ENCODE results near the gene TMEM266.
"Not testable (repeated sequence)": the region's sequence is repeated elsewhere in the genome, so short reads cannot be mapped to it uniquely, and the experiment has no call there.

Gene TMEM266, protein sequence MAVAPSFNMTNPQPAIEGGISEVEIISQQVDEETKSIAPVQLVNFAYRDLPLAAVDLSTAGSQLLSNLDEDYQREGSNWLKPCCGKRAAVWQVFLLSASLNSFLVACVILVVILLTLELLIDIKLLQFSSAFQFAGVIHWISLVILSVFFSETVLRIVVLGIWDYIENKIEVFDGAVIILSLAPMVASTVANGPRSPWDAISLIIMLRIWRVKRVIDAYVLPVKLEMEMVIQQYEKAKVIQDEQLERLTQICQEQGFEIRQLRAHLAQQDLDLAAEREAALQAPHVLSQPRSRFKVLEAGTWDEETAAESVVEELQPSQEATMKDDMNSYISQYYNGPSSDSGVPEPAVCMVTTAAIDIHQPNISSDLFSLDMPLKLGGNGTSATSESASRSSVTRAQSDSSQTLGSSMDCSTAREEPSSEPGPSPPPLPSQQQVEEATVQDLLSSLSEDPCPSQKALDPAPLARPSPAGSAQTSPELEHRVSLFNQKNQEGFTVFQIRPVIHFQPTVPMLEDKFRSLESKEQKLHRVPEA

DNA sequence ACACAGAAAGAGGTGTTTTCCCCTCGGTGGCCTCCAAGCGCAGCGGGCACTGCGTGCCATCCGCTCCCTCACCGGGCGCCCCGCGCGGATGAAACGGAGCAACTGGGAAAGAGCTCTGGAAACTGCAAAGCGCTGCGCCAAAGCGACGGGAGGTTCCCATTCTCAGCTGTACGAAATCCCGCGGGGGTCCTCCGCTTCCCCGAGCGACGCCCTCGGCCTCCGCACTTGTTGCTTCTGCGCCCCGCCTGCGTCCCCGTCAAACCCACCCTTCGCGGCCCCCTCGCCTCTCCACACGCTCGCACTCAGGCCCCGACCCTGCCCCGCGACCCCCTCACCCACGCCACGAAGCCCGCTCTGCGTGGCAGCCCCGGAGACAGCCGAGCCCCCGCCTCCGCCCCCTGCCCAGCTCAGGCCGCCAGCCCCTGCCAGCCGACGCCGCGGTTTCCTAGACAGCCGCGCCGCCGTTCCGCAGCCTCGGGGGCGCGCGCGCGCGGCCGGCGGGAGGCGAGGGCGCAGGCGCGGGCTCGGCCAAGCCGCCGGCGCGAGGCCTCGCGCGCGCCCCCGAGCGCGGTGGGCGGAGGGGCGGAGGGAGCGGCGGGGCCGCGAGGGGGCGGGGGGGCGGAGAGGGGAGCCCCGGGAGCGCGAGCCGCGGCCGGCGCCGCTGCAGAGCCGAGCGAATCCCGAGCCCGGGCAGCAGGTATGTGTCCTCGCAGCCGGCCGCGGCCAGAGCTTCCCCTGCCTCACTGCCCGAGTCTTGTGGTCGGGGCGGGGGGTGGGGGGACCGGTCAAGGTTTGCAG, at the start of gene TMEM266:
Gene TMEM266 (plus strand): TSS at position 666 of the 798 bp plus-strand sequence. CDS start 74,279 bp downstream, outside the sequence.
- DNase-seq, result peak in 24 of 56 donors; percentile 8 to 66 (median 40)

DNA sequence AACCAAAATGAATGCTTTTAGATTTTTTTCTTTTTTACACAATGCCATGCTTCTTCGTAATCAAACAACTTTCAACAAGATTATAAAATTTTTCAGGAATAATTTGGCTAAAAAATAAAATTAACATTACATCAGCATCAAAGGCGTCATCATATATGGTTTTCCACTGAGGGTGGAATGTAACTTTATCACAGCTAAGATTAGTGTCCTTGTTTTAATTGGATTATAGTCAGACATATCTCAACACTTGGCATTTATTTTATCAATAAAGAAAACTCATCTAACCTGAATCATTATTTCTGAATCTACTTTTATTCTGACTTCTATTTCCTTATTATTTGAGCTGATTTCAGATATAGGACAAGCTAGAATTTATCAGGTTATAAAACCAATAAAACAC, 49.2 kb upstream of the TMEM266 start:
- DNase-seq, result no peak

DNA sequence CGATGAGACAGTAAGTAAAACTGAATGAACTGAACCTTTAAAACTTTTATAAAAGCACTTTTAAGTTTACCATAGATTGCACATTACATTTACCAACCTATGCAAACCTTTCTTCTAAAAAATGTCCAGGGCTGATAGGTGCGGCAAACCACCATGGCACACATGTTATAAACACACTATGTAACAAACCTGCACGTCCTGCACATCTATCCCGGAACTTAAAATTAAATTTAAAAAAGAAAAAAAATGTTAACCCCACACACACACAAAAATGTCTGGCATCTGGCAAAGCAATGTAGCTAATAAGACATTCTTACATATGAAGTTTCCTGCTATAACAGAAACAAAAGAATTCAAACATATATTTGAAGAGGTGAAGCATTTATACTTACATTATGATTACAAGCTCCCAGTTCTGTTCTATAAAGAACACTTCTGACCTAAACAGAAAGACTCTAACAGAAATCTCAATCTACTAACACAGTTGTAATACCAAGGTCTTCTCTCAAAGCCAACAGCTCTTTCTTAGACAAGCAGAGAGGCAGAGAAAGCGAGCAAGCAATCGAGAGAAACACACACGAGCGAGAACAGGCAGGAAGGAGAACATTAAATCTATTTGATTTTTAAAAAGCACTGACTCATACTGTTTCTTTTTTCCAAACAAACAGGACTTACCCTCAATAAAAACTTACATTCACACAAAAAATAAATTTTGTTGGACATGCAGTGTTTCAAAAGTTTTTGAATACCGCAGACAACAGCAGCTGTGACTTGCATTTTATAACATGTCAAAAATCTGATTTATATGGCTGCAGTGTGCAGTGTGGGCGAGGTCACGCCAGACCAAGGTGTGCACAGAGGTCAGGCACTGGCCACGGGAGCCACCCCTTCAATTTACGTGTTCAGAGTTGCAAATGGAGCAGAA, 47.9 kb upstream of the TMEM266 start, which contains the start of gene NRG4:
Gene NRG4 (minus strand): TSS at position 798 of the 925 bp plus-strand sequence. CDS start 1,194 bp downstream, outside the sequence.
- no peak for DNase-seq

DNA sequence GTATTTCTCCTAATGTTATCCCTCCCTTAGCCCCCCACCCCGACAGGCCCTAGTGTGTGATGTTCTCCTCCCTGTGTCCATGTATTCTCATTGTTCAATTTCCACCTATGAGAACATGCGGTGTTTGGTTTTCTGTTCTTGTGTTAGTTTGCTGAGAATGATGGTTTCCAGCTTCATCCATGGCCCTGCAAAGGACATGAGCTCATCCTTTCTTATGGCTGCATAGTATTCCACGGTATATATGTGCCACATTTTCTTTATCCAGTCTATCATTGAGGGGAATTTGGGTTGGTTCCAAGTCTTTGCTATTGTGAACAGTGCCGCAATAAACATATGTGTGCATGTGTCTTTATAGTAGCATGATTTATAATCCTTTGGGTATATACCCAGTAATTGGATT, 46.3 kb upstream of the TMEM266 start:
- not testable (repeated sequence) for DNase-seq

DNA sequence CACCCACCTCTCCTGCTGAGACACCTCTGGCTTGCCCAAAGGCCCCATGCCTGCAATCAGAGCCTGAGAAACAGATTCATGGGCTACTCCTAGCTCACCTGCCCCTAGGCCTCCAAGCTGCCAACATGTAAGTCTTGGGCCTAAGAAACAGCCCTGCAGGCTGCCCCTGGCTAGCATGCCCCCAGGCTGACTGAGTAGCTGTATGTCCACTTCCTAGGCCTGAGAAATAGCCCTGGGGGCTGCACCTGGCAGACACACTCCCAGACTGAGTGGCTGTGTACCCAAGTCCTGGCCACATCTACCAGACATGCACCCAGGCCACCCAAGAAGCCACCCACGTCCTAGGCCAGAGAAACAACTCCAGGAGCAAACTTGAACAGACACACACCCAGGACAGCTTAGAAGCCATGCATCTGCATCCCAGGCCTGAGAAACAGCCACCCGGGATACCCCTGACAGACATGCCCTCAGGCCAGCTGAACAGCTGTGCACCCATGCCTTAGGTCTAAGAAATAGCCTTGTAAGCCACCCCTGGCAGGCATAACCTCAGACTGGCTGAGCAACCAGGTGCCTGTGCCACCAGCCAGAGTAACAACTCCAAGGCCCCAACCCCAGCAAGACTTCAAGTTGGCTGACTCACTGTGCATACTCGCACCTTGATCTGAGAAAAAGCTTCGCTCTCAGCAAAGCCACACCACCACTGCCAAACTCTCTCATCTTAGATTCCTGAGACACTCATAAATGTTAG, 35.6 kb upstream of the TMEM266 start:
- no peak for DNase-seq

DNA sequence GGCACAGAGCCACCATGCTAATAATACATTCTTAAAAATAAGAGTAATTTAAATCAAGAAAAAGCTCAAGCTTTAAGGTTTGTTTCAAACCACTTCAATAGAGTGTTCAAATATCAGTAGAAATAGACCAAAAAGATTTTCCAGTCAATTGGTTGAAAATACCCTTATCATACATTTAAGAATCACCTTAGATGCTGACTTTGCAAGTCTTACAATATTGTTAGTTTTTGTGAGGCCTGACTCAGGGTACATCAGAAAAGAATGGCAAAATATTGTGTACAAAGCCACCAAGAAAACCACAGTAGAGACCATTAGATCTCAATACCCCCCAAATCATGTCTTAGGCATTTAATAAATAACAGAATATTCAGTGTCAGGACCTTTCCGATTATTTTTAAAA, 27.7 kb upstream of the TMEM266 start:
- DNase-seq, result no peak

DNA sequence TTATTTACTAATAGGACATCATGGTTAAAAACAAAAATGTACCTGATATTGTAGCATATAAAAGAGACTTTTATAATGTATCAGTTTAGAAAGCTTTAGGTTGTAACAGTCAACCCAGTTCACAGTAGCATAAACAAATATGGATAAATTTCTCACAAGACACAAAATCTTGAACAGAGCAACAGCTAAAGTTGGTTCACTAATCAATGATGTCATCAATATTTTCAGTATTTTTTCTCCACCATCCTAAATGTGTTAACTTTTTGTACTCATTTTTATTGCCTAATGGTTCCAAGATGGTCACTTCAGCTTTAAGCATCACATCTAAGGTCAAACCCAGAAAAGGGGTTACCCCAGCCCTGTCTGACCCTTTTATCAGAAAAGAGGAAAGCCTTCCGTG, 26.3 kb upstream of the TMEM266 start:
- DNase-seq, result no peak

DNA sequence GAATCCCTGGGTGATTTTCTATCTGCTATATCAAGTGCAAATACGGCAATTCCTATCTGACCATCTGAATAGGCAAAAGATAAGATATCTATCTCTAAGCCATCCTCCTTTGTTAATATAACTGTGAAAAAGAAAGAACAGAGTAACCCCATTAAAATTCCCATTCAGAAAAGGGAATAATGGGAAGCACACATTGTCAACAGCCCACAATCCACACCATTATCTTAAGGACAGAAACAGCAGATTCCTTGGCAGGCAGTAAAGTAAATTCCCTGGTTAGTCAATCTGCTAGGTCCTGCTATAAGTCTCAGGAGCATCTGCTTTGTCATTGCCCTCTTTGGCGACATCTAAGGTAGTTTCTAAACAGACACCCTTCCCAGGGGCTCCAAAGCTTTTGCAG, 25.7 kb upstream of the TMEM266 start:
- DNase-seq, result no peak

DNA sequence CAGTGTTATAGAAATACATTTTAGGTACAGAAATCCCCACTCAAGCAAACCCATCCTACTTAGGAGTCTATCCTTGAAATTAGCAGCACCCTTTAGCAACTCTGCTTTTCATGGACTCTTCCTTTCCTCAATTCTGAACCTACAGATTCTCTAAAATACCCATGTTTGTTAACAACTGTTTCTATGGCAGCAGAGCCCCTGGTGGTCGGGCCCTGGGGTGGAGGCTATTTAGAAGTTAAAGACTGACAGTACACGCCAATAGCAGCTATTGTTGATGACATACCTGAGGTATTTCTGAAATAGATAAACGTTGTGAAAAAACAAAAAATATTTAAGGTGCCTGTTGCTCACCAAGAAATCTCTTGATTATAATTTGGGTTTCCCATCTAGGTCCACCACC, 24.2 kb upstream of the TMEM266 start:
- no peak for DNase-seq

DNA sequence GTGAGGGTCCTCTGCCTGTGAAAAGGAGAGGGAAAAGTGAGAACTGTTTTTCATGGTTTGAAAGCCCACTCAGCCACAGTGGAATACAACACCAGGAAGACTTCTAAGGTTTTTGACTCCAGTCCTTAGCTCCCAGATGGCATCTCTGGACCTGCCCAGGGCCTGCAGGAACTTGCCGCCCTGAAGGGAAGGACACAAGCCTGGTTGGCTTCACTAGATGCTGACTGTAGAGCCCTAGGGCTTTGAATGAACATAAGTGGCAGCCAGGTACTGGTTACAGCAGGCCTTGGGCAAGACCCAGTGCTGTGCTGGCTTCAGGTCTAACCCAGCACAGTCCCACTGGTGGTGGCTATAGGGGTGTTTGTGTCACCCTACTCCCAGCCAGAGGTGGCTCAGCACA, 21.3 kb upstream of the TMEM266 start:
- DNase-seq, result no peak

DNA sequence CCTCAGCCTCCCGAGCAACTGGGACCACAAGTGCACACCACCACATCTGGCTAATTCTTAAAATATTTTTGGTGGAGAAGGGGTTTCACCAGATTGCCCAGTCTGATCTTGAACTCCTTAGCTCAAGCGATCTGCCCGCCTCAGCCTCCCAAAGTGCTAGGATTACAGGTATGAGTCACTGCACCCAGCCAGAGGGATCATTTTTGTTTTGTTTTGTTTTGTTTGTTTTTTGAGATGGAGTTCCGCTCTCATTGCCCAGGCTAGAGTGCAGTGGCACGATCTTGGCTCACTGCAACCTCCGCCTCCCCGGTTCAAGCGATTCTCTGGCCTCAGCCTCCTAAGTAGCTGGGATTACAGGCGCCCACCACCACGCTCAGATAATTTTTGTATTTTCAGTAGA, 5.6 kb upstream of the TMEM266 start:
- DNase-seq, result not testable (repeated sequence)

DNA sequence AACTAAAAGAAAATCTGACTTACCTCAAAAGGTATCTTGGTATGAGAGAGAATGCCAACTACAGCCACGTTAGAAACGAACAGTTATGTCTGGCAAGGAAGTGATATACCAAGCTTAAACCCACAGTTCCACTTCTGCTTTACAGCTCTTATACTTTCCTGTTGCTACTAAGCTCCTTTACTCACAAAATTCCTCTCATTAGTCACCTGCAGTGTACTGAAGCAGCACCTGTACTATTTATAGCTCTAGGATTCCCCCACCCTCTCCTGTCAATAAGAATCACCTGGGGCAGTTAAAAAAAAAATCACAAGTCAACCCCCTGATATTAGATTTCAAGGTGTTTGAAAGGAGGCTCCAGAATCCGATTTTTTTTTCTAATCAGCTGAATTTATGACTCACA, 2.9 kb upstream of the TMEM266 start:
- DNase-seq, result no peak

DNA sequence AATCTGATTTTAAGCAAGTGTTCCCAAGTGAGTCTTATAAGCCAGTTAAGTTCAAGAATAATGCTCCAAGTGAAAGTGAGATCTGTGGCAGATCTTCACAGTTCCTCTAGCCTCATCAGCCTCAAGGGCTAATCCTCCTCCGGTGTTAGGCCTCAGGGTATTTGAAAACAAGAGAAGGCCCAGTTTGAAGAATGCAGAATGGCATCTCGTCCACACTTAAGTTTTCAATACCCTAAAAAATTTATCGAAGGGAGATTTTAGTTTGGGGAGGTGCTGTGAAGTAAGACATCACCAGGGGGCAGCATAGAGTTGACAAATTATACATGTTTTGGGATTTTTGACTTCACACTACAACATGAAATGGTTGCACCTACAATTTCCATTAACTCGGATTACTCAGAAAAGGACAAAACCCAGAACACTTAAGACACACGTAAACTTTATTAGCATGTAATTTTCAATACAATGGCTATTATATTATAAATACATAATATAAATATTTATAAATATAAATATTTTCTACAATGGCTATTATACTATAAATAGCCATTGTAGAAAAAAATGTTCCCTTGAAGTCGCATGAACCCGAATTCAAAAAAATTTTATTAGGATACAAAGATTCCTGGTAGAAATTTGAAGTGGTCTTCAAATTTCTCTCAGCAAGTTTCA, 2.3 kb upstream of the TMEM266 start:
- DNase-seq, result peak in 8 of 56 donors; percentile 1 to 60 (median 6)

DNA sequence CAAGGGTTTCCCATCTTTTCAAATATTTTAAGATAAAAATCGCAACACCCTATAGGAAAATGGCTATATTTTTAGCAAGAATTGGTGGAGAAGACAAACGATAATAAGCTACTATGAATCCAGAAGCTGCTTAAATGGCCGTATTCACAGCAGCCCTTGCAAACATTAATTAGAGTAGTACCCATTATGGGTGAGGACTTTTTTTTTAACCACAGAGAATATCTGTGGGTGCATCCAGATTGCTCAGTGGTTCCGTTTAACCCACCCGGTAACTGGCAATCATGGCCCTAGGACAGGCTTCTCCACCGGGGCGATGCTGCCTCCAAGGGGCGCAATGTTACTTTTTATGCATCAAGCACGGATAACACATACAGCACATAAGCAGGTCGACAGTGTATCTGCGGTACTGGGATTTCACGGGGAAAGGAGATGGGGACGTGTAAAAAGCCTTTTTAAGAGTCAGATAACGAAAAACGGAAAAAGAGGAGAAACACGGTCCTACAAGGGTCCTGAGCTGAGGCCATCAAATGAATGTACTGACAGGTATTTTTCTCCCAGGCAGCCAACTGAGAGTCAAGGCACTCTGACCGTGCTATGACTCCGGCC, 968 bp upstream of the TMEM266 start:
- DNase-seq, result peak in 24 of 56 donors; percentile 4 to 45 (median 18)

DNA sequence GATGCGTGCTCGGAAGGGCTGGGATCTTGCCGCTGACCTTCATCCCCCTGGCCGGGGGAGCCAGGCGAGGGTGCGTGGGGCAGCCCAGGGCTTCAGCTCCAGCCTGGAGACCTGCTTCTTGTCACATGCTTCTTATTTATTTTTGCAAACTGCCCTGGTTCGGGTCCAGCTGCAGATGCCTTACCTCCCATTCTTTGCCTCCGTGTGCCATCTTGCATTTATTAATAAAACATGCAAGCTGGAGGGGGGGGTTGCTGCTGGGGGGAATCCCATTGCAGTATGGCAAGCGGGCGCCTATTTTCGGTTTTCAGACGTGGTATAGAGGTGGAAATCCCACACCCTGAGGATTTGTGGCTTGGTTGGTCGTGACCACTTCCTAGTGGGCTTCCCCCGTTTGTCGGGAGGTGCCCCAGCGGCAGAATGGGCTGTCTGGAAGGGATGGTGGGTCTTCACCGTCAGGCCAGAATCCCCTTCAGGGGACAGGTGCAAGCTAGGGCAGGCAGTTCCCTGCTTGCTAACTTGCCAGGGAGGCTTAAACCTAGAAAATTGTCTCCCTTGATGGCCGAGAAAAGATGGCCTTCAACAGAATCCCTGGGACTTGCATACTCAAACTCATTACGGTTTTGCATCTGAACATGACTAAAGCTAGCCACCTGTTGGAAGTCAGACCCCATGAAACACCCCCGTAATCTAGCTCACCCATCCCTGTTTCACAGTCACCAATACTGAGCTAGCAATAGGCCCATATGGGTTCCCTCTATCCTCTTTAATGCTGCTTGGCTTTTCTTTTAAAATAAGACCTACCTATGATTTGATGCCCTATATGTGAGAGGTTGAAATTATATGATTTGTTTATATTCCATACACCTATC, 569 bp downstream of the TMEM266 start:
- peak in 6 of 56 donors; percentile 16 to 48 (median 33) for DNase-seq

DNA sequence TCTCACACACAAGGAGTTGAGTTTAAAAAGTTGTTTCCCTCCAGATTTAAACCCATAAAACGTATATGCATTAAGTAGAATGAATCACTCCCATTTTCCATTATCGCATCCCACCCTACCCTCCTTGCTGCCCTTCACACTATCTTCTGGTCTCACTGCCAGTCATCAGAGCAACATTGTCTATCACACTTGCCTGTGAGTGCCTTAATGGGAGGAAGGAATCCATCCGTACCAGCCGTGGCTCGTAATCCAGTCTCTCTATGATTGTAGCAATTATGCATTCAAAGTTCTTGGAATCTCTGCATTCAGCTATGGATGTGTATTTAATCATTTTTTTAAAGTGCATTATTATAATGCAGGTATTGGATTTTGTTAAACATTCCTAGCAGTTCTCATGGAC, 1.9 kb downstream of the TMEM266 start:
- no peak for DNase-seq

DNA sequence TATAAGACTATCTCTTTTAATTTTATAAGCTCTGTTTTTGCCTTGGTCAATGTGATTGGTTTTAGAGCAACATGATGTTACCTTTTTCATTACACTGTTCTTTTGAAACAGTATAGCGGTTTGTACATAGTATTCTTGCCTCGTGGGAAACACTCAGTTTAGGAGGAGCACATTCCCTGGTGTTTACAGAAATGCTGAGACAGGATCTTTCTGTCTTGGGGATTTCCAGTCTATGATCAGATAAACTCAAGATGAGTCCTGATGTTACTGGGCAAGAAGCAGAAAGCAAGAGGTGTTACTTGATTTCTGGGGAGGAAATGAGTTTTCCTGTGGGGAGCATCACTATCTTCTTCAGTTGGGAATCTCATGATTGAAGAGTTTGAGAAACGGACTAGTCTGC, 2.5 kb downstream of the TMEM266 start:
- no peak for DNase-seq

DNA sequence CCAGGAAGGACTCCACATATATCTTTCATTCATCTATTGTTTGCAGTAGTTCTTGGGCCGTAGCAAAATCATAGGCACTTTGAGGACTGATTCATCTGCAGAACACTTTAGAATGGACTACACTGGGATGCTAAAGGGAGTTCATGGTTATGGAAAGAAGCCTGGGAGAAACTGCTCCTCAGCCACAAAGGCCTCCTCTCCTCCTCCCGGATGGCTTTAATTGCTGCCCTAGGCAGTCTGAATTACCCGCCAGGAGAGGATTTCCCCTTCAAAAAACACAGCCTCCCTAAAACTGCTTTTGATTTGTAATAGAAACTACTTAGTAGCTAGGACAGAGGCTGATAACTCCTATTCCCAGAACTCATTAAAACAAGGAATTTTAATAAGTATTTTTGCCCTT, 4.6 kb downstream of the TMEM266 start:
- no peak for DNase-seq
